NCI-H2081 (cell line): Measurements from ENCODE around the gene METTL17.
"Not testable (repeated sequence)": the region's sequence is repeated elsewhere in the genome, so short reads cannot be mapped to it uniquely, and the experiment has no call there.

ENCODE experiments used
- DNase-seq, 2 experiments: peaks; one replicate each; lab custom pipeline; 2025; lab: John Stamatoyannopoulos, UW

The METTL17 gene, protein sequence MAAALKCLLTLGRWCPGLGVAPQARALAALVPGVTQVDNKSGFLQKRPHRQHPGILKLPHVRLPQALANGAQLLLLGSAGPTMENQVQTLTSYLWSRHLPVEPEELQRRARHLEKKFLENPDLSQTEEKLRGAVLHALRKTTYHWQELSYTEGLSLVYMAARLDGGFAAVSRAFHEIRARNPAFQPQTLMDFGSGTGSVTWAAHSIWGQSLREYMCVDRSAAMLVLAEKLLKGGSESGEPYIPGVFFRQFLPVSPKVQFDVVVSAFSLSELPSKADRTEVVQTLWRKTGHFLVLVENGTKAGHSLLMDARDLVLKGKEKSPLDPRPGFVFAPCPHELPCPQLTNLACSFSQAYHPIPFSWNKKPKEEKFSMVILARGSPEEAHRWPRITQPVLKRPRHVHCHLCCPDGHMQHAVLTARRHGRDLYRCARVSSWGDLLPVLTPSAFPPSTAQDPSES

GRCh38 chr14:20989787-20990600, at the start of gene METTL17:
Gene METTL17 (plus strand): TSS chr14:20989980. CDS start chr14:20990003, 23 bp downstream.
- peak; percentile 72 to 90 for DNase-seq

GRCh38 chr14:20945146-20945545, 44.6 kb upstream of the METTL17 start:
- DNase-seq, result not testable (repeated sequence)

DNA sequence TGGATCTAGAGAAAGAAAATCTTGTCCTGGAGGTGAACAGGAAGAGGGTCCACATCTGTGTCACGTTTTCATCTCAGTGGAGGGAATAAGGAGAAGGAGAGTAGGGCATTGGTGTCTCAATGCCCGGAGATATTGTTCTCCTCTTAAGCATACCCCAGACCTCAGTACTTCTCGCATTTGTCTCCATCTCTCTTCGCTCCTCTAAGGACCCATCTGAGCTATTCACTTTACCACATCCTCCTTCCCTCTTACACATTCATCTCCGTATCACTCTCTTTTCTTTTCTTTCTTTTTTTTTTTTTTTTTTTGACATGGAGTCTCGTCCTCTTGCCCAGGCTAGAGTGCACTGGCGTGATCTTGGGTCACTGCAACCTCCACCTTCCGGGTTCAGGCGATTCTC, 43.1 kb upstream of the METTL17 start:
- not testable (repeated sequence) for DNase-seq

DNA sequence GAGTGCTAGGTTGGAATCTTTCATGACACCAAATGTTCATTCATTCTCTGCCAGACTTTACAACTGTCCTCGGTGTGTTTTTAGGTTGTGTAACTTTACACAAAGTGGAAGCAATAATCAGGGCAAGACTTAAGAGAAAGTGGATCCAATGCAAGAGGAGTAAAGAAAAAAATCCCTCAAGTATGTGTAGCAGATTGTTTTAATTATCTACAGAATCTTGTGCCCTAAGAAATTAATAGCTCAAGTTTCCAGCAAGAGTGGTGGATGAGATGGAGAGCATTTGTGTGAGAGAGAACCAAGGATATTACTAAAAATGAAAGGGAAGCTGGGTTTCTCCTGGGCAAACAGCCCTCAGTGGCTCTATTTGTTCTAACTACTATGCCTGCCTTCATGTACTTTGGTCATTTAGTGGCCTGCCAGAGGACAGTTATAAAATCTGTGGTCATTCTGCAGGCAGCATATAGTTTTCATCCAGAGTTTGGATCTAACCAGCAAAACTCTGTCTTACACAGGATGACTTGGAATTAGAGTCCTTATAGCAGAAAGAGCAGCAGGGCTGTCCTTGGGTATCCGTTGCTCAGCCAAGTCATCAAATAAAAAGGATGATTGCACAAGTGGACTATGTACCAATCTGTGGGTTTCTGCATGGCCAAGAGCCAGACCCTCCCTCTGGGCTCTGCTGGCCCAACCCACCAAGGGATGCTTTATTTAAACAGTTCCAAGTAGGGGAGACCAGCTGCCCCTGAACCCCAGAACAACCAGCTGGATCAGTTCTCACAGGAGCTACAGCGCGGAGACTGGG, 34.8 kb upstream of the METTL17 start, which contains the start of gene RNASE2:
TSS of gene RNASE2 (plus strand) at position 752 of the 802 bp plus-strand sequence. CDS start 285 bp downstream, outside the sequence.
- DNase-seq, result not testable (repeated sequence)

- DNase-seq, result not testable (repeated sequence)
Observed at GRCh38 chr14:20955538-20955873, 34.3 kb upstream of the METTL17 start.

DNA sequence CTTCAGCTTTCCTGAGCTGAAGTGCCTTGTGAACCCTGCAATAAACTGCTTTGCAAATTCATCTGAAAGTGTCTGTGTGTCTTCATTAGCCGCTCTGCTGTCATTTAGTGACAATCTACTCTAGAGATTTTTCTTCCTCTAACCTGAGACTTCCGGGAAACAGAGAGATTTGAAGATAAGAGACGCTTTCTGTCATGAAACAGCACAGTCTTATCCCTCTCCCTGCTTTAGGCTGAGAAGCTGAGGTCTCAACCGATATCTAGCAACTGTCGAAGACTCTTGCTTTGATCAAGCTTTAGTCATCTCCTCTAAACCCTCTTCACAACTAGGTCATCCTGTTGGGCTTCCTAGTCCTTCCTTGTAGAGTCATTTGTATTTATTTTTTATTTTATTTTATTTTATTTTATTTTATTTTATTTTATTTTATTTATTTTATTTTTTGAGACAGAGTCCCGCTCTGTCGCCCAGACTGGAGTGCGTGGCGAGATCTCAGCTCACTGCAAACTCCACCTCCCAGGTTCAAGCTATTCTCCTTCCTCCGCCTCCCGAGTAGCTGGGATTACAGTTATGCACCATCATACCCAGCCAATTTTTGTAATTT, 33.3 kb upstream of the METTL17 start:
- DNase-seq, result no peak

DNA sequence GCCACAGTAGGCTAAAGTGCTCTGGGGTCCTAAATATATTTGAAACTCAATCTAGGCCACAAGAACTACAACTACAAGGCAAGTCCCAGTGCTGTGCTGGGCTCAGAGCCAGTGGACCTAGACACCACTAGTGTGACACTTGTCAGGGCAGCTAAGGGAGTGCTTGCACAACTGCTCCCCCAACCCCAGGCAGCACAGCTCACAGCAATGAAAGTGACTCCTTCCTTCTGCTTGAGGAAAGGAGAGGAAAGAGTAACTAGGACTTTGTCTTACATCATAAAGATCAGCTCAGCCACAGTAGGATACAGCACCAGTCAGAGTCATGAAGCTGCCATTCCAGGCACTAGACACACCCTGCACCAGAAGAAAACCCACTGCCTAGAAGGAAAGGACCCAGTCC, 30.8 kb upstream of the METTL17 start:
- DNase-seq, result not testable (repeated sequence)

- DNase-seq, result no peak
Observed at GRCh38 chr14:20969336-20969735, 20.4 kb upstream of the METTL17 start.

GRCh38 chr14:20970647-20970982, 19.2 kb upstream of the METTL17 start:
- DNase-seq, result no peak

DNA sequence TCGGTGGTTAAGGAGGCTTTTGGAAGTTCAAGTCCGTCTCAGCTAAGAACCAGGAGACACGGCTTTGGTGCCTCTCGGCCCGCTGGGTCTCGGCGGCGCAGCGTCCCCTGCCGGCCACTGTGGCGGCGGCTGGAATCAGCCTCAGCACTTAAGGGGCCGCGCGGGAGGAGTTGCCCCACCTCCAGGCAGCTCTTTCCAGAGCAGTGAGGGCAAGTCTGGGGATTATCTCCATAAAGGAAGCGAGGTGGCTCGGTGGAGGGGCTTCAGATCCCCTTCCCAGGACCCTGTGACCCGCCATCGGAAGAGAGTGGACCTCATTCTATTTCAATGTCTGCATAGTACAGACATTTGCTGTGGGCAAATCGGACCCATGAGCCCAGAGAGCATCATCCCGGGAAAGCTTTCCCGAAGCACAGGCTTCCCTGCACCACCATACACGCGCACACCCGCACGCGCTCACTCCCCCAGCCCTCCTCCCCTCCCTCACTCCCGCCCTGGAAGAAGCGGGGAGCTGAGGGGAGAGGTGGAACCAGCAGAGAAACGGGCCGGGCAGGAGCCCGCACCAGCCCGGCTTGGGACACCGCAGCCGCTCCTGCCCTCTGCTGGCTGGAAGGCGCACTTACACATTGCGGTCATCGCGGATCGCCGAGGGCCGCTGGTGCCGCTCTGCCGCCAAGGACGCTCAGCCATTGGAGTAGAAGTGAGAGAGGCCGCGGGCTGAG, 18.6 kb upstream of the METTL17 start:
- peak; percentile 61 to 71 for DNase-seq

DNA sequence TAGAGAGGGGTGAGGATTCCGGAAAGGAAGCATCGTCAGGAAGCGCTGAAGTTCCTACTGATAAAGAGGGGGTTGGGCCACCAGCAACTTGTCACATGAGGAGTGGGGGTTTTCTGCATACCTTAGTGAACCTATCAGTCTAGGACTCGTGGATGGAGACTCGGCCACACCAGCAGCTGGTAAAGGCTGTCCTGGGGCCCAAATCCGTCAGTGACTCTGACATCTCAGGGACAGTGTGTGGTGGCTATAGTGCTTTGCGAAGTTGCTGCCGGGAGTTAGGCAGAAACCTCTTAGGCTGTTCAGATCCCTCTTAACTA, 18.1 kb upstream of the METTL17 start:
- DNase-seq, result no peak

DNA sequence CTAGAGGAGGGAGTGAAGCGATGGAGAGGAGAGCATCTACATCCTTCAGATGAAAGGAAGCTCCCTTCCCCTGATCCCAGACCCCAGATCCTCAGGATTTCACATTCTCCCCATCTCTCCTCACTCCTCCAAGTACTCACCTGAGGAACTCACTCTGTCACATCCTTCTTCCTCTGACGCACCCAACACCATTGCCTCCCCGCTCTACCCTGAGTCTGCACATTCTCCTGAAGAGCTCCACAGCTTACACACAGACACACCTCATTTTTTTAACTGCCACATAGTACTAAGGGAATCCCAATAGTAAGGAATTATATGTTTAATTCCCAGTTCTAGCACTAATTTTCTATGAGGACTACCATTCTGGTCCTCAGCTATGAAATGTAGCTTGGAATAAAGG, 16.3 kb upstream of the METTL17 start:
- DNase-seq, result no peak

DNA sequence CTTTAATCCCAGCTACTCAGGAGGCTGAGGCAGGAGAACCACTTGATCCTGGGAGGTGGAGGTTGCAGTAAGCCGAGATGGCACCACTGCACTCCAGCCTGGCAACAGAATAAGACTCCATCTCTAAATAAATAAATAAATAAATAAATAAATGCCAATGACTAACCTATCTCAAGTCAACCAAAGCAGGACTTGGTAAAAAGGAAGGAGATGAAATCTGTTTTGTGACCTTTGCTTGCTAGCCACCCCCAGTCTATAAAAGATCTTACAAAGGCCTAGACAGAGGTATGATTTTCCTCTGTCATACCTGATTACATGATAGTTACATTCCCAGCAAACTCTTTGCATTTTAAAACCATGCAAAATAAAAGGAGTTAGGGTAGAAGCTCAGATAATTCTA, 13.5 kb upstream of the METTL17 start:
- no peak for DNase-seq

GRCh38 chr14:20978687-20979086, 11.1 kb upstream of the METTL17 start:
- no peak for DNase-seq

DNA sequence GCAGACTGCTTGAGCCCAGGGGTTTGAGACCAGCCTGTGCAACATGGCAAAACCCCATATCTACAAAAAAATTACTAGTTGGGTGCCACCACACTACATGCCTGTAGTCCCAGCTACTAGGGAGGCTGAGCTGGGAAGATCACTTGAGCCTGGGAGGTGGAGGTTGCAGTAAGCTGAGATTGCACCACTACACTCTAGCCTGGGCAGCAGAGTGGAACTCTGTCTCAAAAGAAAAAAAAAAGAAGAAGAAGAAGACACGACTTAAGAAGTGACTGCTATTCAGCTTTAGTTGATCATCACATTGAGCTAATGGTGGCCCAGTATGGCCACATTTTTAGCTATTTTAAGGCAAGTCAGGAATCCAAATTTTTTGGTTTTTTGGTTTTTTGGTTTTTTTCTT, 8.9 kb upstream of the METTL17 start:
- DNase-seq, result no peak

- DNase-seq, result no peak
Observed at GRCh38 chr14:20982646-20983369, 7.0 kb upstream of the METTL17 start.

DNA sequence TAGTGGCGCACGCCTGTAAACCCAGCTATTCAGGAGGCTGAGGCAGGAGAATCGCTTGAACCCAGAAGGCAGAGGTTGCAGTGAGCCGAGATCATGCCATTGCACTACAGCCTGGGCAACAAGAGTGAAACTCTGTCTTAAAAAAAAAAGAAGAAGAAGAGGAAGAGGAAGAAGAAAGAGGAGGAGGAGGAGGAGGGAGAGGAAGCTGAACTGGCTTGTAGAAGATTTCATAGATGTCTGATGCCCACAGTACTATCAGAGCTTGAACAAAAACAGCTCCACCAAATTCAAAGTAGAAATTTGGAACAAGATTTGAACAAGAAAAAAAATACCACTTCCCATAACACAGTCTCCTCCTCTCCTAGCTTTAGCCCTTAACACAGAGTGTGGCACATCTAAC, 4.1 kb upstream of the METTL17 start:
- DNase-seq, result not testable (repeated sequence)

GRCh38 chr14:20986811-20987210, 3.0 kb upstream of the METTL17 start:
- DNase-seq, result no peak

DNA sequence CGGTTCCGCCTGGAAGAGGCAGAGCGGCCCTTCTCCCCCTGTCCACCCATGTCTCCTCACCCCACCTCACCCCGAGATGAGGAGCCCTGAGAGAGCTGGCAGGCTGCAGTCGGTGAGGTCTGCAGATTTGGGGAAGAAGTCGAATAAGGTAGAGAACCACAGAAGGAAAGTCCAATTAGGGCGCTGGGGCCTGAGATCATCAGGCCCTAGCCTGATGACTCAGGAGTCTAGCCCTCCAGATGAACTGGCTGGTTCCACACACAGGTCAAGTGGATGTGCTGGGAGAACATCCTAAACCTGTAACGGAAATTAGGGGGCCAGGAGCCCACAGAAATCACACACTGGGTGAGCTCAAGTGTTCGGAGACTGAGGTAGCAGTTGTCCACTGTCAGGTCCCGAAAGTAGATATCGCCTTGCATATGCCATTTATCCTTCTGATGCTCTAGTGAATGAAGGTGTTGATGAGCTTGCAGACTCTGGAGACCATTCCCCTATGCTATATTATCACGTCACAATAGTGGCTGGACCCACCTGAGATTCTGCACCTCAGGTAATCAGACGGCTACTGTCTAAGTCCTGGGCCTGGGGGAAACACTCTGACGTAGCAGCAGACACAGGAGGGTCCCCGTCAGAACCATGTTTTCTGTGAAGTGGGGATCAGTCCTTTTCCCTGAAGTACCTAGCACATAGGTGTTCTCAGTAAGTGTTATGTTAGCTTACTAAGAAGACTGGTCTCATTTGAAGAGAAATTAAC, 886 bp upstream of the METTL17 start:
- no peak for DNase-seq

DNA sequence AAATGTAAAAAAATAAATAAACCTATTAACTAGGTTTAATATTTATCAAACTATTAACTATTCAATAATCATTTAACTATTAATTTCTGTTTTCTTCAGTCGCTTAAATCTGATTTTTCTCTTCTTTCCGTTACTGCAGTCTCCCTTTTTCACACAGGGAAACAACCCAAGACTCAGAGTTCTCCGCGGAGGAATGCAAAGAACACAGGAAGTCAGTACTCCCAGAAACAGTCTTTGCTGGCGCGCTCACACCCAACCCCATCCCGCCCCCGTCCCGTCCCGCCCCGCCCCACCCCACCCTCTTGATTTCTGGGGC, 351 bp upstream of the METTL17 start:
- DNase-seq, result no peak
